ENCODE measurements around the gene PAXX. TPM values are rescaled to one million over a fixed set of nuclear protein-coding genes. Genes with fewer than 3 reads are reported as not detected.

PAXX gene
- total RNA-seq, 4 donors from 2014 or later: 65.7 to 142 (median 68.9) TPM

DNA sequence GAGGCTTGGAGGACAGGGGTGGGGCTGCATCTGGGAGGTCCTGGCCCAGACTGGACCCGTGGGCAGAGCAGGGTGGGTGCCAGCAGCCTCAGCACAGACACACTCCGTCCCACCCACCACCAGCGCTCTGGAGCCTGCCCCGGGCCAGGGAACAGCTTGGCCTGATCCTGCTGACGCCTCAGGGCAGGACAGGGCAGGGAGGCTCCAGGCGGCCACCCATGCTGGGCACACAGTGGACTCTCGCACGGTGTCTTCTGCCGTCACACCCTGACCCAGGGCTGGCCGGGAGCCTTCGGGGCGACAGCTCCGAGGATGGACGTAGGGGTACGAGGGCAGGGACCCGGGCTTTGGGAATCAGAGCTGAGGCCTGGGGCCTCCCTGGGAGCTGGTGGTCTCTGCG is 23.1 kb upstream of the PAXX start:
- Histone ChIP-seq H3K9me3 (no peaks in the 10 kb centered on the region), H3K36me3 (no peaks in the 10 kb centered on the region), H3K4me3 (no peak overlapping the region), H3K27ac (peak overlapping the region in 3 of 4 donors; percentile 70 to 71 (median 71)), H3K27me3 (no peaks in the 10 kb centered on the region), H3K4me1 (peaks cover 0 to 52% (median 12%) of the 10 kb centered on the region in 4 donors)
- TF ChIP-seq, protein P1, sequence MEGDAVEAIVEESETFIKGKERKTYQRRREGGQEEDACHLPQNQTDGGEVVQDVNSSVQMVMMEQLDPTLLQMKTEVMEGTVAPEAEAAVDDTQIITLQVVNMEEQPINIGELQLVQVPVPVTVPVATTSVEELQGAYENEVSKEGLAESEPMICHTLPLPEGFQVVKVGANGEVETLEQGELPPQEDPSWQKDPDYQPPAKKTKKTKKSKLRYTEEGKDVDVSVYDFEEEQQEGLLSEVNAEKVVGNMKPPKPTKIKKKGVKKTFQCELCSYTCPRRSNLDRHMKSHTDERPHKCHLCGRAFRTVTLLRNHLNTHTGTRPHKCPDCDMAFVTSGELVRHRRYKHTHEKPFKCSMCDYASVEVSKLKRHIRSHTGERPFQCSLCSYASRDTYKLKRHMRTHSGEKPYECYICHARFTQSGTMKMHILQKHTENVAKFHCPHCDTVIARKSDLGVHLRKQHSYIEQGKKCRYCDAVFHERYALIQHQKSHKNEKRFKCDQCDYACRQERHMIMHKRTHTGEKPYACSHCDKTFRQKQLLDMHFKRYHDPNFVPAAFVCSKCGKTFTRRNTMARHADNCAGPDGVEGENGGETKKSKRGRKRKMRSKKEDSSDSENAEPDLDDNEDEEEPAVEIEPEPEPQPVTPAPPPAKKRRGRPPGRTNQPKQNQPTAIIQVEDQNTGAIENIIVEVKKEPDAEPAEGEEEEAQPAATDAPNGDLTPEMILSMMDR (IDR thresholded peaks at IDR 0.05): no peak
- TF ChIP-seq EP300 (IDR thresholded peaks at IDR 0.05) (peak; percentile 50 to 83), POLR2A (IDR thresholded peaks at IDR 0.05) (no peak)
- peak in 1 of 2 donors; percentile 42 for DNase-seq (ENCODE audit: low spot score in 2 of 2)
- WGBS, 2 donors: 54 to 70% methylated on average over 2 to 17 of the region's 17 CpGs

GRCh38 chr9:136969774-136970173 is 22.4 kb upstream of the PAXX start:
- TF ChIP-seq, protein P1 (IDR thresholded peaks at IDR 0.05): no peak
- no peak for TF ChIP-seq POLR2A (IDR thresholded peaks at IDR 0.05)
- no peak for TF ChIP-seq EP300 (IDR thresholded peaks at IDR 0.05)
- WGBS, 2 donors: 58 to 67% methylated on average over 2 to 3 of the region's 5 CpGs

DNA sequence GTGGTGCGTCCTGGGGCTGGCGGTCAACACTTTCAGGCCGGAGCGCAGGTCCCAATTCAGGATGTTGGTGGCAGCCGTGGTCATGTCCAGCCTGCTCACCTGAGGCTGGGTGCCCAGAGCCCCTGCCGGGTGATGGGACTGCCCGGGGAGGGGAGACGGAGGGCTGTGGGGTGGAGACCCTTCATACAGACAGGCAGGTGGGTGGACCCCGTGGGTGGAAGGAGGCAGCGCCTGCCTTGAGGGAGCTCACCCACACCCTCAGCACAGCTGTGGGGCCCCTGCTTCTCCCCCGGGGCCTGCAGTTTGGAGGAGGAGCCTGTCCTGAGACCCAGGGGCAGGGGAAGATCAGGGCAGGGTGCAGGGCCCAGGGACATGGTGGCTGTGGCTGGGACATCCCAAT is 21.9 kb upstream of the PAXX start:
- Histone ChIP-seq H3K27ac (peak overlapping the region in 1 of 4 donors; percentile 70), H3K36me3 (no peaks in the 10 kb centered on the region), H3K27me3 (no peaks in the 10 kb centered on the region), H3K4me3 (no peak overlapping the region), H3K4me1 (peaks cover 0 to 52% (median 9%) of the 10 kb centered on the region in 4 donors), H3K9me3 (no peaks in the 10 kb centered on the region)
- 68 to 80% methylated on average over 4 to 10 of the region's 11 CpGs for WGBS, 2 donors
- TF ChIP-seq, protein P1 (IDR thresholded peaks at IDR 0.05): no peak
- TF ChIP-seq POLR2A (IDR thresholded peaks at IDR 0.05) (no peak), EP300 (IDR thresholded peaks at IDR 0.05) (no peak)
- no peak for DNase-seq (ENCODE audit: low spot score in 2 of 2)

More at GRCh38 chr9:136969774-136970173, 22.4 kb upstream of the PAXX start:
- DNase-seq (ENCODE audit: low spot score in 2 of 2): no peak
- H3K27ac ChIP-seq: peak overlapping the region in 3 of 4 donors; percentile 70 to 71 (median 71)
- no peaks in the 10 kb centered on the region for H3K9me3 ChIP-seq
- H3K4me1 ChIP-seq: peaks cover 0 to 51% (median 9%) of the 10 kb centered on the region in 4 donors
- H3K36me3 ChIP-seq: no peaks in the 10 kb centered on the region
- no peak overlapping the region for H3K4me3 ChIP-seq
- H3K27me3 ChIP-seq: no peaks in the 10 kb centered on the region

- WGBS, 2 donors: 59 to 82% methylated on average over 4 to 12 of the region's 14 CpGs
These were observed 20.5 kb upstream of the PAXX start for GRCh38 chr9:136971746-136972145.

GRCh38 chr9:136972335-136972734 is 19.9 kb upstream of the PAXX start:
- Histone ChIP-seq H3K27ac (peak overlapping the region in 1 of 4 donors; percentile 90), H3K9me3 (no peaks in the 10 kb centered on the region), H3K27me3 (no peaks in the 10 kb centered on the region), H3K4me3 (no peak overlapping the region), H3K36me3 (no peaks in the 10 kb centered on the region), H3K4me1 (peaks cover 0 to 62% (median 4%) of the 10 kb centered on the region in 4 donors)
- 48 to 73% methylated on average over 6 of the region's 11 CpGs for WGBS, 2 donors
- TF ChIP-seq POLR2A (IDR thresholded peaks at IDR 0.05) (no peak), EP300 (IDR thresholded peaks at IDR 0.05) (no peak)
- TF ChIP-seq, protein P1 (IDR thresholded peaks at IDR 0.05): no peak
- DNase-seq (ENCODE audit: low spot score in 2 of 2): no peak

More at GRCh38 chr9:136971746-136972145, 20.5 kb upstream of the PAXX start:
- TF ChIP-seq POLR2A (IDR thresholded peaks at IDR 0.05): no peak
- TF ChIP-seq, protein P1 (IDR thresholded peaks at IDR 0.05): no peak
- TF ChIP-seq EP300 (IDR thresholded peaks at IDR 0.05): no peak
- Histone ChIP-seq H3K27me3 (no peaks in the 10 kb centered on the region), H3K4me1 (peaks cover 0 to 56% (median 4%) of the 10 kb centered on the region in 4 donors), H3K27ac (peak overlapping the region in 1 of 4 donors; percentile 90), H3K4me3 (no peak overlapping the region), H3K9me3 (no peaks in the 10 kb centered on the region), H3K36me3 (no peaks in the 10 kb centered on the region)
- no peak for DNase-seq (ENCODE audit: low spot score in 2 of 2)

Measured in tibial nerve (tissue), 4 donors.